Adrenal gland (tissue), 5 donors: ENCODE results near the gene CREB5.

Source experiments
- CTCF ChIP-seq, 6 experiments: fragments of 450-650 bp in 4 of 6; fragments of 200-600 bp in 2 of 6; sonication (generic) in 1 of 6; IDR thresholded peaks; 1 replicate in 5 of 6; 2 replicates in 1 of 6; pipeline versions ENCODE4 v1.5.1 to v1.8.0; 2016 to 2021; ENCODE audit warnings: antibody characterized with exemption in 6 of 6, mild to moderate bottlenecking in 2 of 6, moderate library complexity in 1 of 6
- POLR2A ChIP-seq, 2 donors: fragments of 450-650 bp; IDR thresholded peaks; one replicate each; pipeline ENCODE4 v1.6.1; 2017; ENCODE audit warnings: antibody characterized with exemption in 2 of 2, mild to moderate bottlenecking in 2 of 2, moderate library complexity in 1 of 2
- donor health status: DM: no; HTN: no; CAD: no.

GRCh38 chr7:28498636-28499035 lies 86.3 kb downstream of the CREB5 start:
- TF ChIP-seq CTCF (IDR thresholded peaks at IDR 0.05) (no peak), POLR2A (IDR thresholded peaks at IDR 0.05) (no peak)
